Thymus (tissue), 11 donors: ENCODE measurements around the gene HPCAL1. TPM values are rescaled to one million over a fixed set of nuclear protein-coding genes. Genes with fewer than 3 reads are reported as not detected.

Experiments used
- DNase-seq, 9 donors: peaks; one replicate each; pipeline ENCODE4 v3.0.0-alpha.2; 2013; ENCODE audit warnings: low spot score in 9 of 9, low read depth in 6 of 9, missing footprints in 1 of 9
- H3K27ac ChIP-seq, 2 donors: one replicate each; pipeline ENCODE4 v1.5.1; 2013; ENCODE audit warnings: control low read depth in 1 of 2, low read depth in 1 of 2, low read length in 1 of 2, mild to moderate bottlenecking in 1 of 2, moderate library complexity in 1 of 2
- H3K27me3 ChIP-seq, 2 donors: one replicate each; pipeline ENCODE4 v1.5.1; 2013; ENCODE audit warnings: low read length in 1 of 2; ENCODE audit not compliant: control insufficient read depth in 2 of 2, insufficient read depth in 1 of 2
- H3K36me3 ChIP-seq, 2 donors: one replicate each; pipeline ENCODE4 v1.5.1; 2013; ENCODE audit warnings: low read length in 1 of 2, mild to moderate bottlenecking in 1 of 2, moderate library complexity in 1 of 2; ENCODE audit not compliant: control insufficient read depth in 2 of 2, insufficient read depth in 2 of 2
- H3K4me1 ChIP-seq, 2 donors: one replicate each; pipeline ENCODE4 v1.5.1; 2013; ENCODE audit warnings: low read length in 2 of 2; ENCODE audit not compliant: control insufficient read depth in 2 of 2, insufficient read depth in 2 of 2
- H3K4me3 ChIP-seq, 2 donors: one replicate each; pipeline ENCODE4 v1.5.1; 2013; ENCODE audit warnings: low read length in 2 of 2, control low read depth in 1 of 2, mild to moderate bottlenecking in 1 of 2
- H3K9me3 ChIP-seq, 2 donors: one replicate each; pipeline ENCODE4 v1.5.1; 2013; ENCODE audit warnings: low read length in 1 of 2, mild to moderate bottlenecking in 1 of 2; ENCODE audit not compliant: control insufficient read depth in 2 of 2, insufficient read depth in 1 of 2
- WGBS: extraction: QIAGEN DNeasy Blood & Tissue Kit; methylation state at CpG from one replicate; pipeline ENCODE4 v1.1.7; 2013; 5-methylcytosine and 5-hydroxymethylcytosine counted together
- polyA plus RNA-seq: library from polyadenylated mRNA; stranded (reverse); fragments of 200-250 nt; gene quantifications from one replicate; pipeline ENCODE4 v1.2.3, GENCODE V29; 2013
- total RNA-seq: library from RNA; stranded (reverse); fragments of 120-200 nt; gene quantifications from one replicate; pipeline ENCODE4 v1.2.4, GENCODE V29; 2013
- donor health status: healthy.

The HPCAL1 gene
- total and polyA plus RNA-seq, 2 donors = 12.6 to 47.9 TPM

GRCh38 chr2:10410001-10410822 lies 107.5 kb downstream of the HPCAL1 start:
- Histone ChIP-seq H3K27ac (peak overlapping the region; percentile 56 to 73), H3K9me3 (peaks cover 0 to 11% of the 10 kb centered on the region in 2 donors)
- WGBS = 22% methylated on average over 14 of the region's 14 CpGs

DNA sequence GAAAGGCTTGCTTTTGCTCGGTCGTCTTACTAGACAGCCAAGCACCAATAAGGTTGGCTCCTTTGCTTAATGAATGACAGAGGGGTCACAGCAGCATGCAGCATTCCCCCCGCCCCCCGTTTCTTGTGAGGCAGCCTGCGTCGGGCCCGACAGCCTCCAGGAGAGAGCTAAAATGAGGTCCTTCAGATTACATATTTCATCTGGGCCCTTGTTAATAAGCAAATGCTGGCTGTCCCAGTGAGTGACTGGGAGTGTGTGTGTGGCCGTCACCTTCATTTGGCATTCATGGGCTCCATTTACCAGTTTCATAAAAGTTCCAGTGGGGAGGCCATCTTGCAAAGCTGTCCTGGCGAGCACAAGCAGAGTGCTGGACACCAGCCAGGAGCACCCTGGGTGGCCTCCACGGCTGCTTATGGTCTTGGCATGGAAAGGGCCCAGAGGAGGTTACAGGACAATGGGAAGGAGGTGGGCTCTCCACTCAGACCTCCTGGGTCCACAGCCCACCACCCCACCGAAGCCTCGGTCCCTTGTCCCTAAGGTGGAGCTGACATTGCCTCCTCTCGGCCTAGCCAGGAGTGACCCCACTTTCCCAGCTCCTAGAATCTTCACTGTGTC lies 108.2 kb downstream of the HPCAL1 start:
- Histone ChIP-seq H3K36me3 (no peaks in the 10 kb centered on the region), H3K27me3 (no peaks in the 10 kb centered on the region), H3K4me1 (peaks cover 57 to 61% of the 10 kb centered on the region in 2 donors), H3K9me3 (peaks cover 0 to 11% of the 10 kb centered on the region in 2 donors), H3K27ac (peak overlapping the region in 1 of 2 donors; percentile 56), H3K4me3 (no peak overlapping the region)
- DNase-seq = no peak
- 77% methylated on average over 13 of the region's 13 CpGs for WGBS

More at GRCh38 chr2:10410001-10410822, 107.5 kb downstream of the HPCAL1 start:
- no peaks in the 10 kb centered on the region for H3K36me3 ChIP-seq
- DNase-seq = peak in 1 of 9 donors; percentile 46
- no peak overlapping the region for H3K4me3 ChIP-seq
- H3K4me1 ChIP-seq = peaks cover 57 to 63% of the 10 kb centered on the region in 2 donors
- no peaks in the 10 kb centered on the region for H3K27me3 ChIP-seq

GRCh38 chr2:10411557-10411956 lies 108.9 kb downstream of the HPCAL1 start:
- H3K9me3 ChIP-seq = peaks cover 0 to 11% of the 10 kb centered on the region in 2 donors
- peaks cover 54 to 58% of the 10 kb centered on the region in 2 donors for H3K4me1 ChIP-seq
- H3K27ac ChIP-seq = no peak overlapping the region
- no peaks in the 10 kb centered on the region for H3K36me3 ChIP-seq
- WGBS = 91% methylated on average over 8 of the region's 8 CpGs
- no peak for DNase-seq
- no peak overlapping the region for H3K4me3 ChIP-seq
- H3K27me3 ChIP-seq = no peaks in the 10 kb centered on the region

DNA sequence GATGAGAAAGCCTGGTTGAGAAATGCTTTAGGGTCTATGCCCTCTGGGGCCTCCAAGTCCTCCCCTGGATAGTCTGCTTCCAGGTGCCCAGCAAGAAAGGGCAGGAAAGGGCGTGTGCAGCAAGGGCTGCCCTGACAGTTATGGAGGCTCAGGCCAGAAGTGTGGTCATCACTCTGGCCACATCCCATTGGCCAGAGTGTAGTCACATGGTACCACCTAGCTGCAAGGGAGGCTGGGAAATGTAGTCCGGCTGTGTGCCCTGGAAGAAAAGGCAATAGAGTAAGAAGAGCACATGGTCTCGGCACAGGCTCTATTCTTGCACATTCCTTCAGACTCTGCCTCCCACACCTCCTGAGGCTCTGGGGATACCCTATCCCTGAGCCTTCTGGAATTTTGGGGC lies 109.7 kb downstream of the HPCAL1 start:
- WGBS = 95% methylated on average over 3 of the region's 3 CpGs
- Histone ChIP-seq H3K4me1 (peaks cover 46 to 49% of the 10 kb centered on the region in 2 donors), H3K27ac (no peak overlapping the region), H3K9me3 (peaks cover 0 to 11% of the 10 kb centered on the region in 2 donors), H3K27me3 (no peaks in the 10 kb centered on the region), H3K36me3 (no peaks in the 10 kb centered on the region), H3K4me3 (no peak overlapping the region)
- DNase-seq = peak in 2 of 9 donors; percentile 29 to 49

- peaks cover 0 to 7% of the 10 kb centered on the region in 2 donors for H3K9me3 ChIP-seq
- no peaks in the 10 kb centered on the region for H3K27me3 ChIP-seq
- DNase-seq = no peak
- no peak overlapping the region for H3K4me3 ChIP-seq
- peaks cover 35 to 39% of the 10 kb centered on the region in 2 donors for H3K4me1 ChIP-seq
- no peaks in the 10 kb centered on the region for H3K36me3 ChIP-seq
- H3K27ac ChIP-seq = no peak overlapping the region
- WGBS = 98% methylated on average over 10 of the region's 10 CpGs
Observed at GRCh38 chr2:10413503-10413902, 110.8 kb downstream of the HPCAL1 start.

GRCh38 chr2:10413991-10414451 lies 111.3 kb downstream of the HPCAL1 start:
- DNase-seq = no peak
- Histone ChIP-seq H3K27ac (no peak overlapping the region), H3K9me3 (peaks cover 0 to 5% of the 10 kb centered on the region in 2 donors), H3K4me3 (no peak overlapping the region), H3K4me1 (peaks cover 30 to 35% of the 10 kb centered on the region in 2 donors), H3K27me3 (no peaks in the 10 kb centered on the region), H3K36me3 (no peaks in the 10 kb centered on the region)
- WGBS = 93% methylated on average over 7 of the region's 7 CpGs

DNA sequence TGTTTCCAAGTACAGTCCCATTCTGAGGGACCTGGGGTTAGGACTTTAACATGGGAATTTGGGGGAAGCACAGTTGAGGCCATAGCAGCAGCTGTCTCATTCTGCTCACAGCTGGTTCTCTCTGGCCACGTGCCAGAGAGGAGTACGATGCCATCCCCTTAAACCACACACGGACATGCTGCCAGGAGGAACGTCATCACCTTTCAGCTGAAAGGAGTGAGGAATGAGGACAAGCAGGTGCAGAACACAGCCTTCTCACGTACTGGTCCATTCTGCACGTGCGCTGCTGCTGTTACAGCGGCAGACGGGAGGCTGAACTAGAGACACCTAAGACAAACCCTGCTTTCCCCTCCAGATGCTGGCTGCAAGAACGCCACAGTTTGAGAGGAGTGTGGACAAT lies 111.9 kb downstream of the HPCAL1 start:
- Histone ChIP-seq H3K36me3 (no peaks in the 10 kb centered on the region), H3K27me3 (no peaks in the 10 kb centered on the region), H3K9me3 (peaks cover 0 to 5% of the 10 kb centered on the region in 2 donors), H3K4me1 (peaks cover 24 to 30% of the 10 kb centered on the region in 2 donors), H3K4me3 (no peak overlapping the region), H3K27ac (no peak overlapping the region)
- DNase-seq = no peak
- 50% methylated on average over 10 of the region's 10 CpGs for WGBS

- Histone ChIP-seq H3K27me3 (no peaks in the 10 kb centered on the region), H3K36me3 (peaks cover 0 to 3% of the 10 kb centered on the region in 2 donors), H3K9me3 (peaks cover 0 to 5% of the 10 kb centered on the region in 2 donors), H3K27ac (no peak overlapping the region), H3K4me3 (no peak overlapping the region), H3K4me1 (peaks cover 19 to 25% of the 10 kb centered on the region in 2 donors)
- 98% methylated on average over 8 of the region's 8 CpGs for WGBS
- DNase-seq = no peak
Observed at GRCh38 chr2:10415048-10415447, 112.3 kb downstream of the HPCAL1 start.

GRCh38 chr2:10415640-10416039 lies 112.9 kb downstream of the HPCAL1 start:
- 89% methylated on average over 12 of the region's 12 CpGs for WGBS
- Histone ChIP-seq H3K36me3 (peaks cover 0 to 7% of the 10 kb centered on the region in 2 donors), H3K9me3 (peaks cover 0 to 5% of the 10 kb centered on the region in 2 donors), H3K4me1 (peaks cover 13 to 19% of the 10 kb centered on the region in 2 donors), H3K27me3 (no peaks in the 10 kb centered on the region), H3K27ac (no peak overlapping the region), H3K4me3 (no peak overlapping the region)
- no peak for DNase-seq
